NOMO-1 (cell line): ENCODE data around the gene NATD1.

Experiments
- DNase-seq, 2 experiments: peaks; one replicate each; lab custom pipeline; 2025; ENCODE audit not compliant: unreplicated experiment in 2 of 2; lab: John Stamatoyannopoulos, UW

NATD1 gene

GRCh38 chr17:21252796-21253645 is at the start of gene NATD1:
Gene NATD1 (minus strand): TSS chr17:21253410. CDS start chr17:21253264, 146 bp downstream.
- peak; percentile 73 to 78 for DNase-seq

- DNase-seq = no peak
These were observed 48.7 kb upstream of the NATD1 start for GRCh38 chr17:21301593-21302550.

GRCh38 chr17:21300601-21301571 is 47.7 kb upstream of the NATD1 start:
- no peak for DNase-seq

- DNase-seq = no peak
These were observed 46.9 kb upstream of the NATD1 start for GRCh38 chr17:21299981-21300600.

- DNase-seq = no peak
These were observed 45.8 kb upstream of the NATD1 start for GRCh38 chr17:21298983-21299519.

- no peak for DNase-seq
These were observed 45.1 kb upstream of the NATD1 start for GRCh38 chr17:21298056-21298982.

GRCh38 chr17:21297597-21297996 is 44.4 kb upstream of the NATD1 start:
- no peak for DNase-seq

GRCh38 chr17:21297026-21297520 is 43.9 kb upstream of the NATD1 start:
- no peak for DNase-seq

- DNase-seq = no peak
These were observed 43.2 kb upstream of the NATD1 start for GRCh38 chr17:21296097-21297025.

GRCh38 chr17:21295036-21295952 is 42.1 kb upstream of the NATD1 start:
- DNase-seq = no peak

GRCh38 chr17:21294321-21295035 is 41.3 kb upstream of the NATD1 start:
- no peak for DNase-seq

GRCh38 chr17:21293831-21294210 is 40.6 kb upstream of the NATD1 start:
- no peak for DNase-seq

- no peak for DNase-seq
These were observed 39.9 kb upstream of the NATD1 start for GRCh38 chr17:21292867-21293830.

GRCh38 chr17:21291862-21292261 is 38.7 kb upstream of the NATD1 start:
- no peak for DNase-seq

- no peak for DNase-seq
These were observed 38.1 kb upstream of the NATD1 start for GRCh38 chr17:21291357-21291756.
